Colonic mucosa (tissue), 4 donors: ENCODE measurements around the gene KRTAP4-11. TPM values are rescaled to one million over a fixed set of nuclear protein-coding genes. Genes with fewer than 3 reads are reported as not detected.
"Not testable (repeated sequence)": the region's sequence is repeated elsewhere in the genome, so short reads cannot be mapped to it uniquely, and the experiment has no call there.

Source experiments
- DNase-seq: peaks from one replicate; pipeline ENCODE4 v3.0.0-alpha.2; 2020
- H3K27ac ChIP-seq: fragments of 200-600 bp; one replicate; pipeline ENCODE4 v1.8.0; 2021
- H3K27me3 ChIP-seq: fragments of 200-600 bp; one replicate; pipeline ENCODE4 v1.8.0; 2021
- H3K36me3 ChIP-seq: fragments of 200-600 bp; one replicate; pipeline ENCODE4 v1.8.0; 2021
- H3K4me1 ChIP-seq: fragments of 200-600 bp; one replicate; pipeline ENCODE4 v1.8.0; 2021; ENCODE audit warnings: mild to moderate bottlenecking
- H3K4me3 ChIP-seq: fragments of 200-600 bp; one replicate; pipeline ENCODE4 v1.8.0; 2021
- H3K9ac ChIP-seq, 2 donors: one replicate each; pipeline ENCODE4 v1.7.0; 2013; ENCODE audit warnings: control low read depth in 2 of 2, low read depth in 2 of 2, low read length in 2 of 2
- H3K9me3 ChIP-seq: fragments of 200-600 bp; one replicate; pipeline ENCODE4 v1.8.0; 2021
- CTCF ChIP-seq: fragments of 200-600 bp; IDR thresholded peaks from one replicate; pipeline ENCODE4 v1.8.0; 2022; ENCODE audit warnings: antibody characterized with exemption, mild to moderate bottlenecking
- intact Hi-C: fragments of 100-400 bp; cut with DNase I; formaldehyde crosslinking; loops from one replicate; pipeline ENCODE4 v1.14.1; 2022
- total RNA-seq, 2 donors: library from RNA; stranded (reverse); fragmentation: NEBNext Ultra II Directional in 1 of 2; extraction: Animal tissue kit (Norgen Biotek cat#: 25700) in 1 of 2; gene quantifications; one replicate each; pipeline ENCODE4 v1.2.1, GENCODE V29; 2021
- donor health status: healthy.
- donor health status: DM: no; HTN: no; CAD: no.
- donor health status: DM: no; HTN: no; CAD: no.

KRTAP4-11 gene
- total RNA-seq, 2 donors from 2014 or later, result not detected

GRCh38 chr17:41131979-41132378 is 13.8 kb upstream of the KRTAP4-11 start:
- Histone ChIP-seq H3K27me3 (no peaks in the 10 kb centered on the region), H3K9ac (no peak overlapping the region), H3K4me3 (no peak overlapping the region), H3K9me3 (no peaks in the 10 kb centered on the region), H3K27ac (no peak overlapping the region), H3K4me1 (no peaks in the 10 kb centered on the region), H3K36me3 (no peaks in the 10 kb centered on the region)
- no peak for DNase-seq
- intact Hi-C loops, result no loop called here
- TF ChIP-seq CTCF, result no peak

GRCh38 chr17:41127371-41127770 is 9.2 kb upstream of the KRTAP4-11 start:
- Histone ChIP-seq H3K27me3 (no peaks in the 10 kb centered on the region), H3K9me3 (no peaks in the 10 kb centered on the region), H3K27ac (no peak overlapping the region), H3K4me1 (no peaks in the 10 kb centered on the region), H3K4me3 (no peak overlapping the region), H3K36me3 (no peaks in the 10 kb centered on the region), H3K9ac (no peak overlapping the region)
- intact Hi-C loops, result no loop called here
- TF ChIP-seq CTCF, result no peak
- no peak for DNase-seq

GRCh38 chr17:41126412-41126811 is 8.2 kb upstream of the KRTAP4-11 start:
- no peaks in the 10 kb centered on the region for H3K4me1 ChIP-seq
- H3K36me3 ChIP-seq, result no peaks in the 10 kb centered on the region
- no peak overlapping the region for H3K27ac ChIP-seq
- H3K27me3 ChIP-seq, result no peaks in the 10 kb centered on the region
- no peaks in the 10 kb centered on the region for H3K9me3 ChIP-seq
- intact Hi-C loops, result no loop called here
- DNase-seq, result no peak
- no peak overlapping the region for H3K9ac ChIP-seq
- no peak for TF ChIP-seq CTCF
- no peak overlapping the region for H3K4me3 ChIP-seq

GRCh38 chr17:41125064-41125463 is 6.9 kb upstream of the KRTAP4-11 start:
- H3K9me3 ChIP-seq, result no peaks in the 10 kb centered on the region
- intact Hi-C loops, result no loop called here
- no peak overlapping the region for H3K27ac ChIP-seq
- no peaks in the 10 kb centered on the region for H3K4me1 ChIP-seq
- no peaks in the 10 kb centered on the region for H3K27me3 ChIP-seq
- no peak overlapping the region for H3K9ac ChIP-seq
- no peak for TF ChIP-seq CTCF
- H3K36me3 ChIP-seq, result no peaks in the 10 kb centered on the region
- no peak overlapping the region for H3K4me3 ChIP-seq
- no peak for DNase-seq

GRCh38 chr17:41123991-41124371 is 5.8 kb upstream of the KRTAP4-11 start, which contains the start of gene KRTAP4-12:
TSS of gene KRTAP4-12 (minus strand) at chr17:41124182. CDS start at chr17:41124122, 60 bp downstream.
- H3K4me3 ChIP-seq, H3K9ac ChIP-seq, H3K36me3 ChIP-seq, H3K9me3 ChIP-seq, DNase-seq, H3K27me3 ChIP-seq, intact Hi-C loops, H3K27ac ChIP-seq, H3K4me1 ChIP-seq: not testable (repeated sequence)

GRCh38 chr17:41123292-41123990 is 5.3 kb upstream of the KRTAP4-11 start:
- H3K9me3 ChIP-seq, H3K27ac ChIP-seq, H3K4me1 ChIP-seq, intact Hi-C loops, H3K4me3 ChIP-seq, H3K9ac ChIP-seq, H3K27me3 ChIP-seq, H3K36me3 ChIP-seq, DNase-seq: not testable (repeated sequence)
